ENCODE data around the gene FAF1.
"Not testable (repeated sequence)": the region's sequence is repeated elsewhere in the genome, so short reads cannot be mapped to it uniquely, and the experiment has no call there.

FAF1 gene

DNA sequence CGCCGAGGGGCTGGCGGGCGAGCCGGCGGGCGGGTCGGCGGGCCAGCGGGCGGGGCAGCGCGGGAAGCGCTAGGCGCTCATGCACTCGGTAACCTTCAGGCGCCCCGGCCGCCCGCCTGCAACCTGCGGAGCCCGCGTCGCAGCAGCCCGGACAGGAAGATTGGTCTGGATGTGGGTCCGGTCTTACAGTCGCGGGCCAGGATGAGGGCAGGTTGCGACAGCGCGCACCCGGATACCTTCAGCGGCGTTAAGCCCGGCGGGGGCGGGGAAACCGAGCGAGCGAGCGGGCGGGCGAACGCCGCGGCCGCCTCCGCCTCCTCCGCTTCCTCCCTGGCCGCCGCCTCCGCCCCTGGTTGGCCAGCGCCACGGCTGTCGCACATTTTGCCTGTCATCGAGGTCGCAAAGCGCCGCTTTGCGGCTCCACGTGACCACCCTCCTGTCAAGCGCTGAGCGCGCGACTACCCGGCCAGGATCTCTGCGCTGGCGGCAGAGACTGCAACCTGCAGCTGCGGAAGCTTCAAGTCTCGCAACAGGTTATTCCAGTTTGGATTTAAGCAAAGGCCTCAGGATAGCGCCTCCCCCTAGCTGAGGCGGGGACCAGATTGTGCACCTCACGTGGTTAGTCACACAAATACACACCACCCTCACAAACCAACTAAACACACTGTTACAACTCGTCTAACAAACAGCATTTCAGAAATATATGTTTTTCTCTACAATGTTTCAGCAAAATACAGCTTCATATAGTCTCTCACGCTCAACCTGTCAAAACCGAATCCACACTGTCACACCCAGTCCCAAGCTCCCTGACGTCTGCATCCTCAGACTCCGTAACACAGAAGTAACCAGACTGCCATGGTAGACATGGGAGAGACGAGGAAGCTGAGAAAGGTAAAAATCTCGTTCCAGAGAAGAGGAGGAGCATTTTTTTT is at the start of gene FAF1:
Gene FAF1 (minus strand): TSS at position 355 of the 932 bp plus-strand sequence. CDS start 456 bp downstream, outside the sequence.
- H3K27ac ChIP-seq (ENCODE audit: low read depth in 2 of 2, low read length in 2 of 2): peak within 1 kb of the TSS; percentile 89 to 92

GRCh38 chr1:51009381-51009780 is 49.3 kb upstream of the FAF1 start:
- Histone ChIP-seq H3K27me3 (ENCODE audit: control insufficient read depth in 2 of 2, insufficient read depth in 2 of 2, low read length in 2 of 2) (no peaks in the 10 kb centered on the region), H3K9ac (ENCODE audit: low read depth in 1 of 2, low read length in 2 of 2) (no peak overlapping the region), H3K4me3 (ENCODE audit: low read length in 2 of 2) (no peak overlapping the region), H3K9me3 (ENCODE audit: control insufficient read depth in 2 of 2, low read length in 2 of 2) (no peaks in the 10 kb centered on the region), H3K27ac (ENCODE audit: low read depth in 2 of 2, low read length in 2 of 2) (no peak overlapping the region), H3K4me1 (ENCODE audit: control insufficient read depth in 2 of 2, insufficient read depth in 2 of 2, low read length in 2 of 2) (no peaks in the 10 kb centered on the region), H3K36me3 (ENCODE audit: control insufficient read depth in 2 of 2, insufficient read depth in 2 of 2, low read length in 2 of 2) (no peaks in the 10 kb centered on the region)

More for the DNA sequence above, at the start of gene FAF1:
- H3K4me3 ChIP-seq (ENCODE audit: low read length in 2 of 2): peak within 1 kb of the TSS; percentile 88 to 98
- no peaks in the 10 kb centered on the region for H3K36me3 ChIP-seq (ENCODE audit: control insufficient read depth in 2 of 2, insufficient read depth in 2 of 2, low read length in 2 of 2)
- peak within 1 kb of the TSS; percentile 84 to 96 for H3K9ac ChIP-seq (ENCODE audit: low read depth in 1 of 2, low read length in 2 of 2)
- H3K4me1 ChIP-seq (ENCODE audit: control insufficient read depth in 2 of 2, insufficient read depth in 2 of 2, low read length in 2 of 2): peaks cover 7 to 14% of the 10 kb centered on the region in 2 donors
- H3K27me3 ChIP-seq (ENCODE audit: control insufficient read depth in 2 of 2, insufficient read depth in 2 of 2, low read length in 2 of 2): no peaks in the 10 kb centered on the region
- no peaks in the 10 kb centered on the region for H3K9me3 ChIP-seq (ENCODE audit: control insufficient read depth in 2 of 2, low read length in 2 of 2)

- not testable (repeated sequence) for H3K4me3 ChIP-seq (ENCODE audit: low read length in 2 of 2); H3K9me3 ChIP-seq (ENCODE audit: control insufficient read depth in 2 of 2, low read length in 2 of 2); H3K4me1 ChIP-seq (ENCODE audit: control insufficient read depth in 2 of 2, insufficient read depth in 2 of 2, low read length in 2 of 2); H3K36me3 ChIP-seq (ENCODE audit: control insufficient read depth in 2 of 2, insufficient read depth in 2 of 2, low read length in 2 of 2); H3K27ac ChIP-seq (ENCODE audit: low read depth in 2 of 2, low read length in 2 of 2); H3K9ac ChIP-seq (ENCODE audit: low read depth in 1 of 2, low read length in 2 of 2); H3K27me3 ChIP-seq (ENCODE audit: control insufficient read depth in 2 of 2, insufficient read depth in 2 of 2, low read length in 2 of 2)
Observed at GRCh38 chr1:51005549-51005948, 45.5 kb upstream of the FAF1 start.

- Histone ChIP-seq H3K36me3 (ENCODE audit: control insufficient read depth in 2 of 2, insufficient read depth in 2 of 2, low read length in 2 of 2) (no peaks in the 10 kb centered on the region), H3K9ac (ENCODE audit: low read depth in 1 of 2, low read length in 2 of 2) (no peak overlapping the region), H3K4me3 (ENCODE audit: low read length in 2 of 2) (no peak overlapping the region), H3K4me1 (ENCODE audit: control insufficient read depth in 2 of 2, insufficient read depth in 2 of 2, low read length in 2 of 2) (no peaks in the 10 kb centered on the region), H3K27me3 (ENCODE audit: control insufficient read depth in 2 of 2, insufficient read depth in 2 of 2, low read length in 2 of 2) (no peaks in the 10 kb centered on the region), H3K27ac (ENCODE audit: low read depth in 2 of 2, low read length in 2 of 2) (no peak overlapping the region), H3K9me3 (ENCODE audit: control insufficient read depth in 2 of 2, low read length in 2 of 2) (no peaks in the 10 kb centered on the region)
Observed at GRCh38 chr1:51002516-51002915, 42.4 kb upstream of the FAF1 start.

GRCh38 chr1:51000651-51001050 is 40.6 kb upstream of the FAF1 start:
- H3K27ac ChIP-seq (ENCODE audit: low read depth in 2 of 2, low read length in 2 of 2): no peak overlapping the region
- H3K4me3 ChIP-seq (ENCODE audit: low read length in 2 of 2): no peak overlapping the region
- no peak overlapping the region for H3K9ac ChIP-seq (ENCODE audit: low read depth in 1 of 2, low read length in 2 of 2)
- no peaks in the 10 kb centered on the region for H3K36me3 ChIP-seq (ENCODE audit: control insufficient read depth in 2 of 2, insufficient read depth in 2 of 2, low read length in 2 of 2)
- H3K27me3 ChIP-seq (ENCODE audit: control insufficient read depth in 2 of 2, insufficient read depth in 2 of 2, low read length in 2 of 2): no peaks in the 10 kb centered on the region
- no peaks in the 10 kb centered on the region for H3K9me3 ChIP-seq (ENCODE audit: control insufficient read depth in 2 of 2, low read length in 2 of 2)
- H3K4me1 ChIP-seq (ENCODE audit: control insufficient read depth in 2 of 2, insufficient read depth in 2 of 2, low read length in 2 of 2): no peaks in the 10 kb centered on the region

GRCh38 chr1:51000160-51000559 is 40.1 kb upstream of the FAF1 start:
- Histone ChIP-seq H3K36me3 (ENCODE audit: control insufficient read depth in 2 of 2, insufficient read depth in 2 of 2, low read length in 2 of 2) (no peaks in the 10 kb centered on the region), H3K9ac (ENCODE audit: low read depth in 1 of 2, low read length in 2 of 2) (no peak overlapping the region), H3K27me3 (ENCODE audit: control insufficient read depth in 2 of 2, insufficient read depth in 2 of 2, low read length in 2 of 2) (no peaks in the 10 kb centered on the region)

GRCh38 chr1:50999375-50999774 is 39.3 kb upstream of the FAF1 start:
- not testable (repeated sequence) for H3K27me3 ChIP-seq (ENCODE audit: control insufficient read depth in 2 of 2, insufficient read depth in 2 of 2, low read length in 2 of 2); H3K9ac ChIP-seq (ENCODE audit: low read depth in 1 of 2, low read length in 2 of 2); H3K27ac ChIP-seq (ENCODE audit: low read depth in 2 of 2, low read length in 2 of 2); H3K36me3 ChIP-seq (ENCODE audit: control insufficient read depth in 2 of 2, insufficient read depth in 2 of 2, low read length in 2 of 2); H3K9me3 ChIP-seq (ENCODE audit: control insufficient read depth in 2 of 2, low read length in 2 of 2); H3K4me3 ChIP-seq (ENCODE audit: low read length in 2 of 2); H3K4me1 ChIP-seq (ENCODE audit: control insufficient read depth in 2 of 2, insufficient read depth in 2 of 2, low read length in 2 of 2)

More at GRCh38 chr1:51000160-51000559, 40.1 kb upstream of the FAF1 start:
- H3K4me3 ChIP-seq (ENCODE audit: low read length in 2 of 2): no peak overlapping the region
- no peaks in the 10 kb centered on the region for H3K4me1 ChIP-seq (ENCODE audit: control insufficient read depth in 2 of 2, insufficient read depth in 2 of 2, low read length in 2 of 2)
- H3K27ac ChIP-seq (ENCODE audit: low read depth in 2 of 2, low read length in 2 of 2): no peak overlapping the region
- H3K9me3 ChIP-seq (ENCODE audit: control insufficient read depth in 2 of 2, low read length in 2 of 2): no peaks in the 10 kb centered on the region

DNA sequence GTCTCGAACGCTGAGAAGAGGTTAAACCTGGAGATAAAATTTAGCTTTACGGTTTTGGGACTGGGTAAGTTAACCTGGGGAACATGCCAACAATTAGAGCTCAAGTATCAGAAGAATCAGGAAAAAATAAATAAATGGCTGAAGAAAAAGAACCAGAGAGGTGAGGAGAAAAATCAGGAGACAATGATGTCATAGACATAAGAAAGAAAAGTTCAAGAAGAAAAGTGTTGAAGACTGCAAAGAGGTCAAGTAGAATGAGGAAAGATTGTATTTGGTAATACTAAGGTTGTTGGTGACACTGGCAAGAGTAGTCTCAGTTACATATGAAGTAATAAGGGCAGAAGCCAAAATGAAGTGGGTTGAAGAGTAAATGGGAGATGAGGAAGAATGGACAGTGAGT is 36.0 kb upstream of the FAF1 start:
- H3K4me3 ChIP-seq (ENCODE audit: low read length in 2 of 2): no peak overlapping the region
- H3K27ac ChIP-seq (ENCODE audit: low read depth in 2 of 2, low read length in 2 of 2): no peak overlapping the region
- H3K9me3 ChIP-seq (ENCODE audit: control insufficient read depth in 2 of 2, low read length in 2 of 2): no peaks in the 10 kb centered on the region
- H3K27me3 ChIP-seq (ENCODE audit: control insufficient read depth in 2 of 2, insufficient read depth in 2 of 2, low read length in 2 of 2): no peaks in the 10 kb centered on the region
- no peaks in the 10 kb centered on the region for H3K36me3 ChIP-seq (ENCODE audit: control insufficient read depth in 2 of 2, insufficient read depth in 2 of 2, low read length in 2 of 2)
- no peak overlapping the region for H3K9ac ChIP-seq (ENCODE audit: low read depth in 1 of 2, low read length in 2 of 2)
- H3K4me1 ChIP-seq (ENCODE audit: control insufficient read depth in 2 of 2, insufficient read depth in 2 of 2, low read length in 2 of 2): no peaks in the 10 kb centered on the region

DNA sequence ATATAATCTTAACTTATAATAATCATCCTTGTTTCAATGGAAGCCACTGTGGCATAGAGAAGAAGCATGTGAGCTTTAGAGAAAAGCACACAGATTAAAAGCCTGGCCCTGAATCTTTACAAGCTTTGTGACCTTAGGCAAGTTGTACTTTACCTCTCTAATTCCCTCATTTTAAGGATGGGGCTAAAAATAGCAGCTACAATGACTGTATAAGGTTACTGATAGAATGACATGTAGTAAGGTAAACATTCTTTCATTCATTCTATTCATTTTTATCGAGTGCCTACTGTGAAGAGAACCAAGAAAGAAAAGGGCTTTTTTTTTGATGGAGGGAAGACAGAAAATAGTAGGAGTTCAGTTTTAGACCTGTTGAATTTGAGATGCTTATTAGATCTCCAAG is 35.6 kb upstream of the FAF1 start:
- Histone ChIP-seq H3K27me3 (ENCODE audit: control insufficient read depth in 2 of 2, insufficient read depth in 2 of 2, low read length in 2 of 2) (no peaks in the 10 kb centered on the region), H3K36me3 (ENCODE audit: control insufficient read depth in 2 of 2, insufficient read depth in 2 of 2, low read length in 2 of 2) (no peaks in the 10 kb centered on the region), H3K27ac (ENCODE audit: low read depth in 2 of 2, low read length in 2 of 2) (no peak overlapping the region), H3K4me1 (ENCODE audit: control insufficient read depth in 2 of 2, insufficient read depth in 2 of 2, low read length in 2 of 2) (no peaks in the 10 kb centered on the region), H3K9me3 (ENCODE audit: control insufficient read depth in 2 of 2, low read length in 2 of 2) (no peaks in the 10 kb centered on the region), H3K4me3 (ENCODE audit: low read length in 2 of 2) (no peak overlapping the region), H3K9ac (ENCODE audit: low read depth in 1 of 2, low read length in 2 of 2) (no peak overlapping the region)

DNA sequence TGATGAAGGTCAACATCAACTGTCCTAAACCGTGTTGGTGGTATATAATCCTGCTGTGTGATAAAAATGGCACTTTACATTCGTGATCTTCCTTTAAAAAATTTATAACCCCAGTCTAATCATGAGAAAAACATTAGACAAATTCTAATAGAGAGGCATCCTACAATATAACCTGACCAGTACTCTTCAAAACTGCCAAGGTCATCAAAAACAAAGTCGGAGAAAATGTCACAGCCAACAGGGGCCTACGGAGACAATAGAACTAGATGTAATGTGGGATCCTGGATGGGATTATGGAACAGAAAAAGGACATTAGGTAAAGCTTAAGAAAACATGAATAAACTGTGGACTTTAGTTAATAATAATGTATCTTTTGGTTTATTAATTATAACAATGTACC is 34.9 kb upstream of the FAF1 start:
- Histone ChIP-seq H3K9ac (ENCODE audit: low read depth in 1 of 2, low read length in 2 of 2) (no peak overlapping the region), H3K27ac (ENCODE audit: low read depth in 2 of 2, low read length in 2 of 2) (no peak overlapping the region), H3K36me3 (ENCODE audit: control insufficient read depth in 2 of 2, insufficient read depth in 2 of 2, low read length in 2 of 2) (no peaks in the 10 kb centered on the region), H3K4me3 (ENCODE audit: low read length in 2 of 2) (no peak overlapping the region), H3K4me1 (ENCODE audit: control insufficient read depth in 2 of 2, insufficient read depth in 2 of 2, low read length in 2 of 2) (no peaks in the 10 kb centered on the region), H3K27me3 (ENCODE audit: control insufficient read depth in 2 of 2, insufficient read depth in 2 of 2, low read length in 2 of 2) (no peaks in the 10 kb centered on the region), H3K9me3 (ENCODE audit: control insufficient read depth in 2 of 2, low read length in 2 of 2) (no peaks in the 10 kb centered on the region)
